ENCODE measurements around the gene ZDHHC14.

The ZDHHC14 gene

GRCh38 chr6:157493576-157493975, 112.6 kb downstream of the ZDHHC14 start:
- H3K4me2 ChIP-seq = no peak overlapping the region
- no peak overlapping the region for H3K4me3 ChIP-seq
- no peak overlapping the region for H3K9ac ChIP-seq
- no peaks in the 10 kb centered on the region for H3K36me3 ChIP-seq
- no peak for TF ChIP-seq Cebpa-rat (IDR thresholded peaks at IDR 0.05)
- no peaks in the 10 kb centered on the region for H3K27me3 ChIP-seq
- no peak overlapping the region for H3K27ac ChIP-seq
- H3K9me3 ChIP-seq = peaks cover 8% of the 10 kb centered on the region
- H4K20me1 ChIP-seq = no peaks in the 10 kb centered on the region
- H3K4me1 ChIP-seq = peaks cover 9% of the 10 kb centered on the region

DNA sequence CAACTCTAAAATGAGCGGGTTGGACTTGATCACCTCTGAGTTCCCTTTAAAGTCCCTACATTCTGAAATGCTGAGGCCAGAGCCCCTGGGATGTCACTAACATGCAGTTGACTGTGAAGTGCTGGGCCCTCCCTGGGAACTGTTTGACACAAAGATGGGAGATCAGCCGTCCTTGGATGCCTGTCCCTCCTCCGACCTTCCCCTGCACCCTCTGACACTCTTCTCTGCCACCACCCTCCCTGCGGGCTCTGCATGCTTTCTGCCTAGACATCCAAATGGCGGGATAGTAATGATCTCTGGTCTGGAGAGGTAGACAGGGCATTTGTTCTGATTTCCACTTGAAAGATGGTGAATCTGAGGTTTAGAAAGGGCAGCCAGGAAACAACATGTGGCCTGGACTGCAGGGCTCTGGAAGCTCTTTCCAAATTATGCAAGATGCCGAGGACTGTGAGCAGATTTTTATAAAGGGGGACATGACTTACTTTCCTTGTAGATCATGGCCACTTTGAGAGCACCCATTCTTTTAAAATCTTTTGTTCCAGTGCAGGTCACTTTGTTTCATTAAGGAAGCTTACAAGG, 113.2 kb downstream of the ZDHHC14 start:
- Histone ChIP-seq H3K9me3 (peaks cover 8% of the 10 kb centered on the region), H4K20me1 (no peaks in the 10 kb centered on the region), H3K4me2 (no peak overlapping the region), H3K27ac (no peak overlapping the region), H3K4me1 (peaks cover 7% of the 10 kb centered on the region), H3K27me3 (no peaks in the 10 kb centered on the region), H3K4me3 (no peak overlapping the region), H3K9ac (no peak overlapping the region), H3K36me3 (no peaks in the 10 kb centered on the region)
- no peak for TF ChIP-seq Cebpa-rat (IDR thresholded peaks at IDR 0.05)

GRCh38 chr6:157496534-157497095, 115.6 kb downstream of the ZDHHC14 start:
- no peaks in the 10 kb centered on the region for H4K20me1 ChIP-seq
- H3K4me1 ChIP-seq = no peaks in the 10 kb centered on the region; the same call in 1 of the 2 replicates
- no peak overlapping the region for H3K9ac ChIP-seq

GRCh38 chr6:157497579-157497978, 116.6 kb downstream of the ZDHHC14 start:
- TF ChIP-seq Cebpa-rat (IDR thresholded peaks at IDR 0.05) = no peak
- Histone ChIP-seq H3K9me3 (peaks cover 8% of the 10 kb centered on the region), H3K4me3 (no peak overlapping the region), H3K9ac (no peak overlapping the region), H3K4me2 (no peak overlapping the region), H3K27ac (no peak overlapping the region), H3K27me3 (no peaks in the 10 kb centered on the region), H4K20me1 (no peaks in the 10 kb centered on the region), H3K36me3 (no peaks in the 10 kb centered on the region), H3K4me1 (no peaks in the 10 kb centered on the region; the same call in 1 of the 2 replicates)

More at GRCh38 chr6:157496534-157497095, 115.6 kb downstream of the ZDHHC14 start:
- peaks cover 8% of the 10 kb centered on the region for H3K9me3 ChIP-seq
- no peaks in the 10 kb centered on the region for H3K27me3 ChIP-seq
- no peak overlapping the region for H3K4me3 ChIP-seq
- no peak overlapping the region for H3K27ac ChIP-seq
- no peak overlapping the region for H3K4me2 ChIP-seq
- no peak for TF ChIP-seq Cebpa-rat (IDR thresholded peaks at IDR 0.05)
- H3K36me3 ChIP-seq = no peaks in the 10 kb centered on the region

GRCh38 chr6:157498817-157499216, 117.8 kb downstream of the ZDHHC14 start:
- TF ChIP-seq Cebpa-rat (IDR thresholded peaks at IDR 0.05) = no peak
- no peaks in the 10 kb centered on the region for H3K27me3 ChIP-seq
- H4K20me1 ChIP-seq = no peaks in the 10 kb centered on the region
- peaks cover 8% of the 10 kb centered on the region for H3K9me3 ChIP-seq
- H3K4me1 ChIP-seq = no peaks in the 10 kb centered on the region; the same call in 1 of the 2 replicates
- H3K4me2 ChIP-seq = no peak overlapping the region
- H3K27ac ChIP-seq = no peak overlapping the region
- H3K36me3 ChIP-seq = no peaks in the 10 kb centered on the region
- no peak overlapping the region for H3K9ac ChIP-seq
- no peak overlapping the region for H3K4me3 ChIP-seq

DNA sequence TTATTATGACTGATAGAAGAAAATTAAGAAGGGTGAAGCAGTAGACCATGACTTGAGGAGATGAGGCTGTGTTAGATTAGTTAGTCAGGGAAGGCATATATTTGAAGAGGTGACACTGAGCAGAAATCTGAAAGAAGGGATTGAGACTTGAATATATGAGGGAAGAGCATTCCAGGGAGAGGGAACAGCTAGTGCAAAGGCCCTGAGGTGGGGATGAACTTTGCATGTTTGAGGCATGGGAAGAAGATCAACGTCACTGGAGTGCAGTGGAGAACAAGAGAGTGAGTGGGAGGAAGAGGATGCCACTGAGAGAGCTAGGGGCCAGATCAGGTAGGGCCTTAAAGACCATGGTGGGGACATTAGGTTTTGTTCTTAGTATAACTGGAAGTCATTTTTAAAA, 119.0 kb downstream of the ZDHHC14 start:
- H3K27ac ChIP-seq = no peak overlapping the region
- H3K36me3 ChIP-seq = no peaks in the 10 kb centered on the region; the same call in 1 of the 2 replicates
- H3K27me3 ChIP-seq = no peaks in the 10 kb centered on the region
- H3K4me2 ChIP-seq = no peak overlapping the region
- no peaks in the 10 kb centered on the region for H4K20me1 ChIP-seq
- H3K9ac ChIP-seq = no peak overlapping the region
- no peak for TF ChIP-seq Cebpa-rat (IDR thresholded peaks at IDR 0.05)
- no peaks in the 10 kb centered on the region; the same call in 1 of the 2 replicates for H3K4me1 ChIP-seq
- H3K4me3 ChIP-seq = no peak overlapping the region
- peaks cover 19% of the 10 kb centered on the region for H3K9me3 ChIP-seq

GRCh38 chr6:157503018-157503747, 122.2 kb downstream of the ZDHHC14 start:
- peaks cover 5% of the 10 kb centered on the region; the same call in 1 of the 2 replicates for H3K36me3 ChIP-seq
- H3K27me3 ChIP-seq = no peaks in the 10 kb centered on the region
- H3K9me3 ChIP-seq = peaks cover 39% of the 10 kb centered on the region
- H3K4me3 ChIP-seq = no peak overlapping the region
- no peak overlapping the region for H3K4me2 ChIP-seq
- H3K9ac ChIP-seq = no peak overlapping the region
- no peak overlapping the region for H3K27ac ChIP-seq
- no peak for TF ChIP-seq Cebpa-rat (IDR thresholded peaks at IDR 0.05)
- no peaks in the 10 kb centered on the region; the same call in 1 of the 2 replicates for H3K4me1 ChIP-seq
- H4K20me1 ChIP-seq = no peaks in the 10 kb centered on the region

GRCh38 chr6:157505912-157506491, 125.0 kb downstream of the ZDHHC14 start:
- Histone ChIP-seq H3K4me2 (no peak overlapping the region), H3K27me3 (no peaks in the 10 kb centered on the region), H3K4me1 (peaks cover 19% of the 10 kb centered on the region), H4K20me1 (no peaks in the 10 kb centered on the region), H3K27ac (no peak overlapping the region), H3K9ac (no peak overlapping the region), H3K36me3 (peaks cover 5% of the 10 kb centered on the region; the same call in 1 of the 2 replicates), H3K9me3 (peaks cover 39% of the 10 kb centered on the region), H3K4me3 (no peak overlapping the region)
- TF ChIP-seq Cebpa-rat (IDR thresholded peaks at IDR 0.05) = no peak

- H3K9me3 ChIP-seq = peaks cover 23% of the 10 kb centered on the region
- peak overlapping the region; percentile 52 for H3K27ac ChIP-seq
- H3K36me3 ChIP-seq = 0 out of 2 replicates have a peak, but pooled peaks cover 5% of the 10 kb centered on the region
- TF ChIP-seq Cebpa-rat (IDR thresholded peaks at IDR 0.05) = no peak
- peak overlapping the region; percentile 61 for H3K4me3 ChIP-seq
- H3K9ac ChIP-seq = peak overlapping the region; percentile 67
- H3K27me3 ChIP-seq = no peaks in the 10 kb centered on the region
- peaks cover 25% of the 10 kb centered on the region for H3K4me1 ChIP-seq
- H3K4me2 ChIP-seq = peak overlapping the region; percentile 94
- H4K20me1 ChIP-seq = no peaks in the 10 kb centered on the region
These were observed 129.6 kb downstream of the ZDHHC14 start for GRCh38 chr6:157510323-157511188.
